NT2/D1 (cell line): Measurements from ENCODE around the gene TAB3.

Experiments used
- YY1 ChIP-seq: IDR thresholded peaks from 2 replicates; pipeline ENCODE4 v1.6.1; 2011; ENCODE audit not compliant: insufficient read length, insufficient read depth
- ZNF274 ChIP-seq: IDR thresholded peaks from 2 replicates; pipeline ENCODE4 v1.6.1; 2011; ENCODE audit warnings: mild to moderate bottlenecking, low read depth, low read length

GRCh38 chrX:30881390-30881789, 7.7 kb downstream of the TAB3 start:
- TF ChIP-seq ZNF274, result no peak
- TF ChIP-seq YY1, result no peak
